ENCODE results near the gene THBD.

Gene THBD

DNA sequence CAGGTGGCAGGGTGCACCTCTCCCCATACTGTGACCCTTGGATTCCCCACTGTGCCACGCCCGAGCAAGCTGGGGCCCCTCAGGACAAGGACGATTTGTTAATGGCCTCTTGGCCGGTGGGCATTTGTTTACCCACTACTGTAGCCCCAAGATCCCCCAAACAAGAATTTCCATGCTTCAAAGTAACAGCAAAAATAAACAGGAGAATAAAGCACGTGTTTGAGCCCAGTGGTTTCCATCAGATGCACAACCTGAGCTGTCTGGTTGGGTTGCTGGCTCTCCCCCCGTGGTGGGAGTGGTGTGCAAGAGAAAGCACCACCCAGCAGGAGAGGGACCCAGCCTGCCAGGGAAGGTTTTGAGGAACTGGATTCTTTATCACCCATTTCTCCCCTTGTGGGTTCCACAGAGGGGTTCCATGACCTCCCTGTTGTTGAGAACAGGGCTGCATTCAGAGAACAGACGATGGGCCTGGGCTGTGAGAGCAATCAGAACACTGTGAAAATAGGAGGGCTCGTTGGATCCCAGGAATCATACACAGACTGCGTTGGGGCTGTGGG lies 31.9 kb upstream of the THBD start:
- no peak for DNase-seq (ENCODE audit: low read depth, low spot score)
- CTCF ChIA-PET = no interaction called here
- H3K4me3 ChIP-seq (ENCODE audit: low read depth, low read length) = no peak overlapping the region
- POLR2A ChIA-PET = no interaction called here
- TF ChIP-seq CTCF (IDR thresholded peaks at IDR 0.05; ENCODE audit: insufficient read depth, low read length, missing control alignments) = no peak

GRCh38 chr20:23080521-23080920 lies 31.0 kb upstream of the THBD start:
- TF ChIP-seq CTCF (IDR thresholded peaks at IDR 0.05; ENCODE audit: insufficient read depth, low read length, missing control alignments) = no peak
- no peak overlapping the region for H3K4me3 ChIP-seq (ENCODE audit: low read depth, low read length)
- DNase-seq (ENCODE audit: low read depth, low spot score) = no peak
- ChIA-PET CTCF (no interaction called here), POLR2A (no interaction called here)

GRCh38 chr20:23079926-23080325 lies 30.5 kb upstream of the THBD start:
- no peak overlapping the region for H3K4me3 ChIP-seq (ENCODE audit: low read depth, low read length)
- DNase-seq (ENCODE audit: low read depth, low spot score) = no peak
- ChIA-PET POLR2A (no interaction called here), CTCF (no interaction called here)
- TF ChIP-seq CTCF (IDR thresholded peaks at IDR 0.05; ENCODE audit: insufficient read depth, low read length, missing control alignments) = no peak

- POLR2A ChIA-PET = no interaction called here
- H3K4me3 ChIP-seq (ENCODE audit: low read depth, low read length) = no peak overlapping the region
- no peak for DNase-seq (ENCODE audit: low read depth, low spot score)
- no peak for TF ChIP-seq CTCF (IDR thresholded peaks at IDR 0.05; ENCODE audit: insufficient read depth, low read length, missing control alignments)
- CTCF ChIA-PET = no interaction called here
Measured at GRCh38 chr20:23079016-23079351, 29.5 kb upstream of the THBD start.

- no peak for DNase-seq (ENCODE audit: low read depth, low spot score)
- CTCF ChIA-PET = no interaction called here
- TF ChIP-seq CTCF (IDR thresholded peaks at IDR 0.05; ENCODE audit: insufficient read depth, low read length, missing control alignments) = no peak
- no peak overlapping the region for H3K4me3 ChIP-seq (ENCODE audit: low read depth, low read length)
- POLR2A ChIA-PET = no interaction called here
Measured at GRCh38 chr20:23078351-23079015, 29.0 kb upstream of the THBD start.

- H3K4me3 ChIP-seq (ENCODE audit: low read depth, low read length) = no peak overlapping the region
- TF ChIP-seq CTCF (IDR thresholded peaks at IDR 0.05; ENCODE audit: insufficient read depth, low read length, missing control alignments) = no peak
- CTCF ChIA-PET = no interaction called here
- POLR2A ChIA-PET = no interaction called here
- no peak for DNase-seq (ENCODE audit: low read depth, low spot score)
Measured at GRCh38 chr20:23077277-23077676, 27.8 kb upstream of the THBD start.
